MM.1S (cell line): Measurements from ENCODE around the gene ARHGAP42.

Experiments used
- DNase-seq: peaks from one replicate; pipeline ENCODE4 v3.0.0-alpha.2; 2015
- H2AFZ ChIP-seq: fragments of 300-600 bp; sonication (generic); 2 replicates; pipeline ENCODE4 v1.6.0; 2016; ENCODE audit warnings: antibody characterized with exemption, low read length
- H3F3A ChIP-seq: fragments of 300-600 bp; sonication (generic); 2 replicates; pipeline ENCODE4 v1.6.1; 2016; ENCODE audit warnings: mild to moderate bottlenecking, antibody characterized with exemption, low read length, moderate library complexity, mixed read lengths; ENCODE audit not compliant: insufficient read depth
- H3K27ac ChIP-seq: fragments of 300-600 bp; sonication (generic); 2 replicates; pipeline ENCODE4 v1.5.1; 2016; ENCODE audit warnings: mild to moderate bottlenecking, low read length
- H3K27me3 ChIP-seq: fragments of 300-600 bp; sonication (generic); replicated peaks from 2 replicates; pipeline ENCODE4 v1.6.0; 2016; ENCODE audit warnings: low read length; ENCODE audit not compliant: insufficient read depth
- H3K36me3 ChIP-seq: fragments of 300-600 bp; sonication (generic); replicated peaks from 2 replicates; pipeline ENCODE4 v1.6.1; 2016; ENCODE audit warnings: mild to moderate bottlenecking, low read length, mixed read lengths; ENCODE audit not compliant: insufficient read depth
- H3K4me1 ChIP-seq: fragments of 300-600 bp; sonication (generic); 2 replicates; pipeline ENCODE4 v1.6.1; 2016; ENCODE audit warnings: low read length, mixed read lengths
- H3K4me2 ChIP-seq: fragments of 300-600 bp; sonication (generic); 2 replicates; pipeline ENCODE4 v1.6.0; 2016; ENCODE audit warnings: low read depth, low read length
- H3K4me3 ChIP-seq: fragments of 300-600 bp; sonication (generic); 2 replicates; pipeline ENCODE4 v1.5.1; 2016; ENCODE audit warnings: low read length, mixed read lengths
- H3K79me2 ChIP-seq: fragments of 300-600 bp; sonication (generic); 2 replicates; pipeline ENCODE4 v1.6.1; 2016; ENCODE audit warnings: mixed run types, low read length, mixed read lengths
- H3K9ac ChIP-seq: fragments of 300-600 bp; sonication (generic); 2 replicates; pipeline ENCODE4 v1.6.1; 2016; ENCODE audit warnings: low read length, mixed read lengths
- H3K9me2 ChIP-seq: fragments of 300-600 bp; sonication (generic); replicated peaks from 2 replicates; pipeline ENCODE4 v1.6.1; 2016; ENCODE audit warnings: mild to moderate bottlenecking, low read length, mixed read lengths; ENCODE audit not compliant: insufficient read depth
- H3K9me3 ChIP-seq: fragments of 300-600 bp; sonication (generic); replicated peaks from 2 replicates; pipeline ENCODE4 v1.6.1; 2016; ENCODE audit warnings: mild to moderate bottlenecking, low read length, mixed read lengths; ENCODE audit not compliant: insufficient read depth
- H4K20me1 ChIP-seq: fragments of 300-600 bp; sonication (generic); 2 replicates; pipeline ENCODE4 v1.6.1; 2016; ENCODE audit warnings: mild to moderate bottlenecking, low read length, moderate library complexity, mixed read lengths; ENCODE audit not compliant: insufficient read depth
- CTCF ChIP-seq: fragments of 300-600 bp; sonication (generic); IDR thresholded peaks from 2 replicates; pipeline ENCODE4 v1.5.1; 2016; ENCODE audit warnings: antibody characterized with exemption, low read length, mixed read lengths
- EZH2 ChIP-seq: fragments of 300-600 bp; sonication (generic); optimal IDR thresholded peaks from 2 replicates; pipeline ENCODE3; 2017; ENCODE audit warnings: low read depth, mild to moderate bottlenecking, antibody characterized with exemption, low read length, mixed read lengths
- EZH2phosphoT487 ChIP-seq: fragments of 300-600 bp; sonication (generic); IDR thresholded peaks from 2 replicates; pipeline ENCODE4 v1.6.1; 2018; ENCODE audit warnings: antibody characterized with exemption, low read length

ARHGAP42 gene

DNA sequence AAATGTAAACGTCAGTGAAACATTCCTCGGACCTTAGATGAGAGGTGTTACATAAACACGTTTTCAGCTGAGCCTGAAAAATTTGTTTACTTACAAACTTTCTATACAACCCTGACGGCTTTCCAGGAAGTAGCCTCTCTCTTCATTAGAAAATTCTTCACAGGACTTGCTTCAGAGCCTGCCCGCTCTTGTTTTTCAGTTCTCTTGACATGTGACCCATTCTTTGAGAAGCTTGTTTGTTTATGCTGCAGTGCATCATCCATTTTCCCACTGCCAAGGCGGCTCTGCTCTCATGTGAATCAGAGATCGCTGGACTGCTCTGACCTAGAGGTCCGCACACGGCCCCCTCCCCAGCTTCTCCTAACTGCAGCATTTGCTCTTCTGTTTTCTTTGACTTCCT, 47.9 kb upstream of the ARHGAP42 start:
- DNase-seq = no peak
- H3F3A ChIP-seq = no peaks in the 10 kb centered on the region
- no peak overlapping the region for H3K4me2 ChIP-seq
- no peaks in the 10 kb centered on the region for H3K27me3 ChIP-seq
- H3K4me1 ChIP-seq = no peaks in the 10 kb centered on the region
- no peaks in the 10 kb centered on the region for H3K79me2 ChIP-seq
- no peak overlapping the region for H3K27ac ChIP-seq
- no peaks in the 10 kb centered on the region for H3K9me2 ChIP-seq
- H2AFZ ChIP-seq = no peak overlapping the region
- no peak for TF ChIP-seq EZH2
- TF ChIP-seq CTCF = no peak
- no peak for TF ChIP-seq EZH2phosphoT487
- no peak overlapping the region for H3K4me3 ChIP-seq
- no peaks in the 10 kb centered on the region for H4K20me1 ChIP-seq
- no peaks in the 10 kb centered on the region for H3K36me3 ChIP-seq
- H3K9ac ChIP-seq = no peak overlapping the region
- H3K9me3 ChIP-seq = no peaks in the 10 kb centered on the region

- no peaks in the 10 kb centered on the region for H3F3A ChIP-seq
- H3K9me3 ChIP-seq = no peaks in the 10 kb centered on the region
- H3K27ac ChIP-seq = no peak overlapping the region
- no peaks in the 10 kb centered on the region for H3K27me3 ChIP-seq
- H3K36me3 ChIP-seq = no peaks in the 10 kb centered on the region
- no peak overlapping the region for H2AFZ ChIP-seq
- no peak overlapping the region for H3K4me2 ChIP-seq
- no peaks in the 10 kb centered on the region for H3K9me2 ChIP-seq
- DNase-seq = no peak
- H3K9ac ChIP-seq = no peak overlapping the region
- no peaks in the 10 kb centered on the region for H4K20me1 ChIP-seq
- TF ChIP-seq CTCF = no peak
- TF ChIP-seq EZH2phosphoT487 = no peak
- no peak for TF ChIP-seq EZH2
- H3K4me1 ChIP-seq = no peaks in the 10 kb centered on the region
- H3K79me2 ChIP-seq = no peaks in the 10 kb centered on the region
- no peak overlapping the region for H3K4me3 ChIP-seq
These were observed 47.0 kb upstream of the ARHGAP42 start for GRCh38 chr11:100640071-100640470.

GRCh38 chr11:100640646-100641045, 46.4 kb upstream of the ARHGAP42 start:
- Histone ChIP-seq H3K27ac (no peak overlapping the region), H3K36me3 (no peaks in the 10 kb centered on the region), H4K20me1 (no peaks in the 10 kb centered on the region), H3F3A (no peaks in the 10 kb centered on the region), H3K4me2 (no peak overlapping the region), H3K9me2 (no peaks in the 10 kb centered on the region), H3K27me3 (no peaks in the 10 kb centered on the region), H3K4me1 (no peaks in the 10 kb centered on the region), H2AFZ (no peak overlapping the region), H3K9me3 (no peaks in the 10 kb centered on the region), H3K79me2 (no peaks in the 10 kb centered on the region), H3K9ac (no peak overlapping the region), H3K4me3 (no peak overlapping the region)
- no peak for DNase-seq
- no peak for TF ChIP-seq EZH2
- TF ChIP-seq EZH2phosphoT487 = no peak
- TF ChIP-seq CTCF = no peak

- H3K4me2 ChIP-seq = no peak overlapping the region
- TF ChIP-seq EZH2 (no peak), CTCF (no peak), EZH2phosphoT487 (no peak)
- no peak overlapping the region for H2AFZ ChIP-seq
- no peaks in the 10 kb centered on the region for H3K9me3 ChIP-seq
- H3K36me3 ChIP-seq = no peaks in the 10 kb centered on the region
- H3K4me3 ChIP-seq = no peak overlapping the region
- no peaks in the 10 kb centered on the region for H3K27me3 ChIP-seq
- H4K20me1 ChIP-seq = no peaks in the 10 kb centered on the region
- H3K4me1 ChIP-seq = no peaks in the 10 kb centered on the region
- no peaks in the 10 kb centered on the region for H3K79me2 ChIP-seq
- H3F3A ChIP-seq = no peaks in the 10 kb centered on the region
- H3K27ac ChIP-seq = no peak overlapping the region
- no peaks in the 10 kb centered on the region for H3K9me2 ChIP-seq
- H3K9ac ChIP-seq = no peak overlapping the region
- DNase-seq = no peak
These were observed 45.6 kb upstream of the ARHGAP42 start for GRCh38 chr11:100641456-100641855.
